Fibroblast of pulmonary artery (primary cell): ENCODE data around the gene ZFAND6.
"Not testable (repeated sequence)": the region's sequence is repeated elsewhere in the genome, so short reads cannot be mapped to it uniquely, and the experiment has no call there.

Experiments used
- DNase-seq: peaks from one replicate; pipeline ENCODE4 v3.0.0-alpha.2; 2010; ENCODE audit warnings: low read depth
- H3K4me3 ChIP-seq: replicated peaks from 2 replicates; pipeline ENCODE4 v1.5.1; 2011; ENCODE audit warnings: low read depth, mild to moderate bottlenecking, control low read depth, low read length, moderate library complexity
- TF ChIP-seq, protein P1 (sequence below): IDR thresholded peaks from 2 replicates; pipeline ENCODE4 v1.5.1; 2011; ENCODE audit warnings: mild to moderate bottlenecking, control low read depth, low read length, inconsistent platforms; ENCODE audit errors: missing control alignments

ZFAND6 gene

DNA sequence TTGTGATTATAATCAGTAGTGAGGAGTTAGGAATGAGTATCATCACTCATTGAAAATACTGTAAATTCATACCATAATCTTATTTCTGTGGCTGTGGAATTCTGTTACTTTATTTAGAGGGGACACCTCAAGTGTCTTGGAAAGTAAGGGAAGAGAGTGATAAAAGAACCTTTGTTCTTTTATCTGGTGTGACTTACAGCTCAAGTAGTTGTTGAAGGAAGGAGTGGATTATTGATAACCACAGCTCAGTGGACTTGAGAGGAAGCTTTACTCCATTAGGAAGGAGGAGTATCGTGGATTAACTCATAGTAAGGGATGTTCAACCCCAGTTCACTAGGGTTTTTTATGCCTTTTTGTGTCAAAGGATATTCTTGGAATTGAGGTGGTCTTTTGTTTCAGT lies 61.2 kb downstream of the ZFAND6 start:
- no peak overlapping the region for H3K4me3 ChIP-seq
- TF ChIP-seq, protein P1, sequence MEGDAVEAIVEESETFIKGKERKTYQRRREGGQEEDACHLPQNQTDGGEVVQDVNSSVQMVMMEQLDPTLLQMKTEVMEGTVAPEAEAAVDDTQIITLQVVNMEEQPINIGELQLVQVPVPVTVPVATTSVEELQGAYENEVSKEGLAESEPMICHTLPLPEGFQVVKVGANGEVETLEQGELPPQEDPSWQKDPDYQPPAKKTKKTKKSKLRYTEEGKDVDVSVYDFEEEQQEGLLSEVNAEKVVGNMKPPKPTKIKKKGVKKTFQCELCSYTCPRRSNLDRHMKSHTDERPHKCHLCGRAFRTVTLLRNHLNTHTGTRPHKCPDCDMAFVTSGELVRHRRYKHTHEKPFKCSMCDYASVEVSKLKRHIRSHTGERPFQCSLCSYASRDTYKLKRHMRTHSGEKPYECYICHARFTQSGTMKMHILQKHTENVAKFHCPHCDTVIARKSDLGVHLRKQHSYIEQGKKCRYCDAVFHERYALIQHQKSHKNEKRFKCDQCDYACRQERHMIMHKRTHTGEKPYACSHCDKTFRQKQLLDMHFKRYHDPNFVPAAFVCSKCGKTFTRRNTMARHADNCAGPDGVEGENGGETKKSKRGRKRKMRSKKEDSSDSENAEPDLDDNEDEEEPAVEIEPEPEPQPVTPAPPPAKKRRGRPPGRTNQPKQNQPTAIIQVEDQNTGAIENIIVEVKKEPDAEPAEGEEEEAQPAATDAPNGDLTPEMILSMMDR, result no peak
- DNase-seq, result no peak

DNA sequence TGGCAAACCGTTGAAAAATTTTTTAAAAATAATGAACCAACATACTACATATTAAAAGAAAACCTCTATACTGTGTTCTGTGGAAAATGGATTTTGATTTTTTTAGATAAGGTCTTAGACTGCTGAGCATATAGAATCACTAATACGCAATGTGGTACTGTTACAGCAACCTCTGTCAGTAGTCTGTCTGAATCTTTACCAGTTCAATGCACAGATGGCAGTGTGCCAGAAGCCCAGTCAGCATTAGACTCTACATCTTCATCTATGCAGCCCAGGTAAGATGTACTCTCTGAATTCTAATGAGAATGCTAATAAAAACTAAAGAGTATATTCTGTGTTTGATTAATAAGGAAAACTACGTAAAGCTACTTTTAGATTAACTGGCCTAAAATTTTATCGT lies 62.1 kb downstream of the ZFAND6 start:
- H3K4me3 ChIP-seq, result no peak overlapping the region
- TF ChIP-seq, protein P1, result no peak
- no peak for DNase-seq

DNA sequence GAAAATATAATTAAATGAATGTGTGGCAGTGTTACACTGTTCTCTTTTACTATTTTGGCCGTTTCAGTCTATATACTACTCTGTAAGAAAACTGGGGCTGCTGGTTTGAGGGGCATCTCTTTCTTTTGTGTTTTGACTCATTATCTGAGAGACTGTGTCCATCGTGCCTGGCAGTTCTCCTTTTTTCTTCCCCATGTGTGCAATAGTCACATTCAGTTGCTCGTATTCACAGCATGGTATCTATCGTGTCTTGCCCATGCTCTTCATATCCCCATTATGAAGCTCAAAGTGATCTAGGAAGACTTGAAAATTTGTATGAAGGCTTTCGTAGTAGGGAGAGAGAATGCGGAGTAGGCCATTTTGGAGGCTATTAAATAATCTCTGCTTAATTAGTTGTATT lies 63.6 kb downstream of the ZFAND6 start:
- TF ChIP-seq, protein P1, result no peak
- no peak overlapping the region for H3K4me3 ChIP-seq
- no peak for DNase-seq

DNA sequence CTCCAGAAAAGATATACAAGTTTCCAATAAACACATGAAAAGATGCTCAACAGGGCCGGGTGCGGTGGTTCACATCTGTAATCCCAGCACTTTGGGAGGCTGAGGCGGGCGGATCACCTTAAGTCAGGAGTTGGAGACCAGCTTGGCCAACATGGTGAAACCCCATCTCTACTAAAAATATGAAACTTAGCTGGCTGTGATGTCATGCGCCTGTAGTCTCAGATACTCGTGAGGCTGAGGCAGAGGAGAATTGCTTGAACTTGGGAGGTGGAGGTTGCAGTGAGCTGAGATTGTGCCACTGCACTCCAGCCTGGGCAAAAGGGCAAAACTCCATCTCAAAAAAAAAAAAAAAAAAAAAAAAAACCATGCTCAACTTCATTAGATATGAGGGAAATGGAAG lies 67.8 kb downstream of the ZFAND6 start:
- DNase-seq, H3K4me3 ChIP-seq: not testable (repeated sequence)

DNA sequence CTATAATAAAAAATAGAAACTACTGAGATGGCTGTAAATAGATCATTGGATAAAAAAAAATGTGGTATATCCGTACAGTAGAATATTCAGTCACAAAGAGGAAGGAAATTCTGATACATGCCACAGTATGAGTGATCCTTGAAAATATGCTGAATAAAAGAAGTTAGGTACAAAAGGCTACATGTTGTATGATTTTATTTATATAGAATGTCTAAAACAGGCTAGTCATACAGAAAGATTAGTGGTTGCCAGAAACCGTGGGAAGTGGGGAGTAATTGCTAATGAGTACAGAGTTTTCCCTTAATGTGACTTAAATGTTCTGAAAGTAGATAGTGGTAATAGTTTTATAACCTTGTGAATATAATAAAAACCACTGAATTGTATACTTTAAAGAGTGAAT lies 68.4 kb downstream of the ZFAND6 start:
- no peak overlapping the region for H3K4me3 ChIP-seq
- TF ChIP-seq, protein P1, result no peak
- no peak for DNase-seq

DNA sequence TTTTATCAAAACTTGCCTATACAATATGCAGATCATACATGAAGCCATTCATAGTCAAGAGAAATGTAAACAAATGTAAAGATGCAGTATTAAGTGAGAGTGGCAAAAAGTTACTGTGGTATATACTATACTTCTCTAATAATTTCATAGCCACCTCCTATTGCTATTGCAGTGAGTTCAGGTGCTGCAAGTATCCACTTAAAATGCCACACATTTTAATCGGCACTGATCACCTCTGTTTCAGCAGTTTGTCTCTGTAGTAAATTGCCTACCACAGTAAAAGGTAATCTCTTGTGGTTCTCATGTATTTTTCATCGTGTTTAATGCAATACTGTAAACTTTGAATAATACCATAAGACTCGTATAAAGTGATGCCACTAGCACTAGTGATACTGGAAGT lies 72.9 kb downstream of the ZFAND6 start:
- H3K4me3 ChIP-seq, result no peak overlapping the region
- DNase-seq, result no peak
- TF ChIP-seq, protein P1, result no peak

DNA sequence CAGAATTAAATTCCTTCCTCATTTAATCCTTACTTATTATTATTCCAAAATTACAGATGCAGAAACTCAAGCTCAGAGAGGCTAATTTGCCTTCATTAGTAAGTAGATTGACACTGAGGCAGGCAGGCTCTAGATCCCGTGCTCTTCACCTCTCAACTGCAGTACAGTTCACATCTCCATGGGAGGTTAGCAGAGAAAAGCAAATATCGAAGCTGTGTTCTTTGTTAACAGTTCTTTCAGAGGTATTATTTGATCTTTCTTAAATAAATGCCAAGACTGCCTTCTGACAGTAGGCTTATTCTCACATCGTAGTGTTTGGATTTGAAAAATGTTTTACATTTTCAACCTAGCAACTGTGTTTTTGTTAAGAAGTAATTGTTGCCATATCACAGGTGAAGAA lies 77.4 kb downstream of the ZFAND6 start:
- TF ChIP-seq, protein P1, result no peak
- no peak for DNase-seq
- no peak overlapping the region for H3K4me3 ChIP-seq

DNA sequence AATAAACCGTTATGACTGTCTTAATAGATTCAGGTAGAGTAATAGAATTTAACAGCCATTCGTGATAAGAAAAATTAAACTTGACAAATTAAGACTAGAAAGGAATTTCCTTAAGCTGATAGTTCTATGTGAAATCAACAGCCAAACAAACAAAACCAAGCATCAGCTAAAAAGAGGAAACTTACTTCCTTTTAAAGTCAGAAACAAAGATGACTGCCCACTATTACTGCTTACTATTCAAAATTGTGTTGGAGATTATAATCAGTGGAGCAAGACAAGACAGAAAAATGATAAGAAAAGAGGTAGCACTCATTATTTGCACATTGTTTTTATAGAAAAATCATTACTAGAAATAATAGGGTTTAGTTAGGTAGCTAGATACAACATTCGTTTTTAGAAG lies 79.5 kb downstream of the ZFAND6 start:
- no peak for DNase-seq
- H3K4me3 ChIP-seq, result no peak overlapping the region
- TF ChIP-seq, protein P1, result no peak
